ENCODE data around the gene ARHGAP29.
"Not testable (repeated sequence)": the region's sequence is repeated elsewhere in the genome, so short reads cannot be mapped to it uniquely, and the experiment has no call there.

The ARHGAP29 gene

DNA sequence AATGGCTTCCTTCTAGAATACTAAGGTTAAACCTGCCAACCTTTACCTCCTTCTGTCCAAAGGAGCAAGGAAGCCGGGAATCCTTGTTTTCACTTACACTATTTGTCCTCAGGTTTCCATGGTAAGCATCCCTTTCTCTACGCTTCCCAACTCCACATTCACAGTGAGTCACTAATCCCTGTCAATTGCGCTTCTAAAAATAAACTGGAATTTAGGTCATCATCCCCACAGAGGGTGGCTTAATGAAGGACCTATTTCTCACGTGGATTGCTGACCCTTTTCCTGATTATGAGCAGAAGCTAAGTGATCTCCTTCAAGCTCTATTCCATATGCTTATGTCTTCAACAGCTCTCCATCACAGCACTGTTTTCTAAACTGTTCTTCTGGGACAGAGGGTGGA lies 76.6 kb downstream of the ARHGAP29 start:
- peak; percentile 88 for DNase-seq (ENCODE audit: low read depth)

GRCh38 chr1:94156096-94156625 lies 81.2 kb downstream of the ARHGAP29 start:
- DNase-seq (ENCODE audit: low read depth): peak; percentile 31
- TF ChIP-seq, protein P1, sequence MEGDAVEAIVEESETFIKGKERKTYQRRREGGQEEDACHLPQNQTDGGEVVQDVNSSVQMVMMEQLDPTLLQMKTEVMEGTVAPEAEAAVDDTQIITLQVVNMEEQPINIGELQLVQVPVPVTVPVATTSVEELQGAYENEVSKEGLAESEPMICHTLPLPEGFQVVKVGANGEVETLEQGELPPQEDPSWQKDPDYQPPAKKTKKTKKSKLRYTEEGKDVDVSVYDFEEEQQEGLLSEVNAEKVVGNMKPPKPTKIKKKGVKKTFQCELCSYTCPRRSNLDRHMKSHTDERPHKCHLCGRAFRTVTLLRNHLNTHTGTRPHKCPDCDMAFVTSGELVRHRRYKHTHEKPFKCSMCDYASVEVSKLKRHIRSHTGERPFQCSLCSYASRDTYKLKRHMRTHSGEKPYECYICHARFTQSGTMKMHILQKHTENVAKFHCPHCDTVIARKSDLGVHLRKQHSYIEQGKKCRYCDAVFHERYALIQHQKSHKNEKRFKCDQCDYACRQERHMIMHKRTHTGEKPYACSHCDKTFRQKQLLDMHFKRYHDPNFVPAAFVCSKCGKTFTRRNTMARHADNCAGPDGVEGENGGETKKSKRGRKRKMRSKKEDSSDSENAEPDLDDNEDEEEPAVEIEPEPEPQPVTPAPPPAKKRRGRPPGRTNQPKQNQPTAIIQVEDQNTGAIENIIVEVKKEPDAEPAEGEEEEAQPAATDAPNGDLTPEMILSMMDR (conservative IDR thresholded peaks at IDR 0.05; ENCODE audit: low read length): no peak
- no peak overlapping the region for H3K4me3 ChIP-seq (ENCODE audit: low read length)

More for the DNA sequence above, 76.6 kb downstream of the ARHGAP29 start:
- TF ChIP-seq, protein P1 (conservative IDR thresholded peaks at IDR 0.05; ENCODE audit: low read length): no peak
- no peak overlapping the region for H3K4me3 ChIP-seq (ENCODE audit: low read length)

DNA sequence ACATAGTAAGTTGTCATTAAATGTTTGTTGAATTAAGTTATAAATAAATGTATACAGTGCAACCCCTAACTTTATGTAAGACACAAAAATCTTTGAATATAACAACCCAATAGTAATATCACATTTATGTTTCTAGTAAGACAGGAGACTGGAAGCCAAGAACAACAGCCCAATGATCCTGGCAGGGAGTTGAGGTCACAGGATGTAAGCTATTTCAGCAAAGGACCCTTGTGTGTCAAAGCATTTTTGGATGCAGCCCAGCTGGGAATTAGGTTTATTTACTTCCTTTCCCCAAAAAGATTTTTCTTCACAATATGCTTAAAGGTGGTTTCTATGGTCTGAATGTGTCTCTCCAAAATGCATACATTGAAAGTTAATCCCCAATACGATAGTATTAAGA lies 82.4 kb downstream of the ARHGAP29 start:
- TF ChIP-seq, protein P1 (conservative IDR thresholded peaks at IDR 0.05; ENCODE audit: low read length): no peak
- no peak for DNase-seq (ENCODE audit: low read depth)
- no peak overlapping the region for H3K4me3 ChIP-seq (ENCODE audit: low read length)

DNA sequence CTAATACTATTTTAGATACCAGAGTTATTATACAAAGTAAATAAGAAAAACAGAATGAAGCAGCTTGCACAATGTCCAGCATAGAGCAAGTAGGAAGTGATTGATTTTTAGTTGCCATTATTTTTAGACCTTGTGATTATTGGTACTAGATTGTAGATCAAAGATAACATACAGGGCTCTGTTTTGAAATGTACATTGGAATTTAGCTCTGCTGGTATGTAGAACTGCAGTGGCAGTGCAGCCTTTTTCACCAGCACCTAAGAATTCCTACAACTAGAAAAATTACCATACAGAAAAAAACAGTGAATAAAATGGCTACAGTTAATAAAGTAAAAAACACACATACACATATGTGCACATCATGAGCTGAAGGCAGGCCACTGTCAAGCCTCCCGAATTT lies 84.3 kb downstream of the ARHGAP29 start:
- TF ChIP-seq, protein P1 (conservative IDR thresholded peaks at IDR 0.05; ENCODE audit: low read length): no peak
- no peak overlapping the region for H3K4me3 ChIP-seq (ENCODE audit: low read length)
- DNase-seq (ENCODE audit: low read depth): no peak

DNA sequence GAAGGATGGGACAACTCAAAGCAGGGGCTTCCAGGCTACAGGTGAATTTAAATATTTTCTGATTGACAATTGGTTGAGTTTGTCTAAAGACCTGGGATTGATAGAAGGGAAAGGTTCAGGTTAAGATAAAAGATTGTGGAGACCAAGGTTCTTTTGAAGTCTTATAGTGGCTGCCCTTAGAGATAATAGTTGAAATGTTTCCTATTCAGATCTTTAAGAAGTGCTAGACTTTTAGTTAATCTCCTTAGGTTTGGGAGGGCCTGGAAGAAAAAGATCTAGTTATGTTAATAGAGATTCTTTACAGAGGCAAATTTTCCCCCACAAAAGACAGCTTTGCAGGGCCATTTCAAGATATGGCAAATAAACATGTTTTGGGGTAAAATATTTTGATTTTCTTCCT lies 88.2 kb downstream of the ARHGAP29 start:
- not testable (repeated sequence) for H3K4me3 ChIP-seq (ENCODE audit: low read length); DNase-seq (ENCODE audit: low read depth)

- H3K4me3 ChIP-seq (ENCODE audit: low read length): no peak overlapping the region
- no peak for DNase-seq (ENCODE audit: low read depth)
- TF ChIP-seq, protein P1 (conservative IDR thresholded peaks at IDR 0.05; ENCODE audit: low read length): no peak
These were observed 91.1 kb downstream of the ARHGAP29 start for GRCh38 chr1:94146273-94146672.

DNA sequence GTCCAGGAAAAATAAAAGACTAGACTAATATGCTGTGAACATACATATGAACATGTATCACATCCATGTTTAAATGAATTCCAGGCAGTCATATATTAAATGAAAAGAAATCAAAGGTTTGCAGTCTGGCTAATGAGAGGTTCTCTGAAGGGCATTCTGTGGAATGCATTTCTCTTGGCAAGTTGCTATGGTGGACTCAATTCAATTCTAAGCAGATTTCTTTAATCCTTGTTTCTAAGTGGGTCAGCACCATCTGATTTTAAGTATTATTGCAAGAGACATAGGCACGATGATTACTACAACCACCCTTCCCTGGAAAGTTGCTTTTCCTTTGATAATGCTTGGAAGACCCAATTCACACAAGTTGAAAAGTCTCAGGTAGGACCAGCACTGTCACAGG lies 92.5 kb downstream of the ARHGAP29 start:
- TF ChIP-seq, protein P1 (conservative IDR thresholded peaks at IDR 0.05; ENCODE audit: low read length): no peak
- no peak overlapping the region for H3K4me3 ChIP-seq (ENCODE audit: low read length)
- peak; percentile 24 for DNase-seq (ENCODE audit: low read depth)

GRCh38 chr1:94143809-94144176 lies 93.6 kb downstream of the ARHGAP29 start:
- TF ChIP-seq, protein P1 (conservative IDR thresholded peaks at IDR 0.05; ENCODE audit: low read length): no peak
- no peak for DNase-seq (ENCODE audit: low read depth)
- H3K4me3 ChIP-seq (ENCODE audit: low read length): no peak overlapping the region

Measured in AG10803 (cell line).